GM23338 (cell line): Measurements from ENCODE around the gene KLK10.

Experiments used
- CTCF ChIP-seq, 2 experiments: fragments of 200-600 bp in 1 of 2; sonication (generic) in 1 of 2; conservative IDR thresholded peaks; 2 replicates each; pipeline versions ENCODE4 v1.5.1 to v1.6.1; 2016 to 2017; ENCODE audit warnings: antibody characterized with exemption in 2 of 2, low read depth in 2 of 2, mild to moderate bottlenecking in 2 of 2, moderate library complexity in 1 of 2
- EZH2 ChIP-seq: fragments of 200-600 bp; sonication (generic); IDR thresholded peaks from one replicate; pipeline ENCODE4 v1.8.0; 2017; ENCODE audit warnings: antibody characterized with exemption, mild to moderate bottlenecking, low read depth; ENCODE audit not compliant: unreplicated experiment
- EZH2phosphoT487 ChIP-seq: fragments of 200-600 bp; sonication (generic); IDR thresholded peaks from one replicate; pipeline ENCODE4 v1.8.1; 2018; ENCODE audit warnings: antibody characterized with exemption; ENCODE audit not compliant: unreplicated experiment
- NANOG ChIP-seq: IDR thresholded peaks from 2 replicates; pipeline ENCODE4 v1.6.1; 2016; ENCODE audit warnings: antibody characterized with exemption, borderline replicate concordance
- POLR2AphosphoS5 ChIP-seq: IDR thresholded peaks from 2 replicates; pipeline ENCODE4 v1.6.1; 2016; ENCODE audit warnings: antibody characterized with exemption, low read depth
- STAT1 ChIP-seq: IDR thresholded peaks from one replicate; pipeline ENCODE4 v1.6.1; 2016; ENCODE audit warnings: antibody characterized with exemption; ENCODE audit not compliant: unreplicated experiment
- TF ChIP-seq, protein P1 (sequence below): IDR thresholded peaks from one replicate; pipeline ENCODE4 v1.6.1; 2018; ENCODE audit warnings: antibody characterized with exemption; ENCODE audit not compliant: unreplicated experiment

- TF ChIP-seq POLR2AphosphoS5 (no peak), CTCF (conservative IDR thresholded peaks at IDR 0.05; ENCODE audit: low read depth in 2 of 2) (no peak), EZH2 (no peak), STAT1 (no peak), NANOG (no peak), EZH2phosphoT487 (no peak)
- TF ChIP-seq, protein P1, sequence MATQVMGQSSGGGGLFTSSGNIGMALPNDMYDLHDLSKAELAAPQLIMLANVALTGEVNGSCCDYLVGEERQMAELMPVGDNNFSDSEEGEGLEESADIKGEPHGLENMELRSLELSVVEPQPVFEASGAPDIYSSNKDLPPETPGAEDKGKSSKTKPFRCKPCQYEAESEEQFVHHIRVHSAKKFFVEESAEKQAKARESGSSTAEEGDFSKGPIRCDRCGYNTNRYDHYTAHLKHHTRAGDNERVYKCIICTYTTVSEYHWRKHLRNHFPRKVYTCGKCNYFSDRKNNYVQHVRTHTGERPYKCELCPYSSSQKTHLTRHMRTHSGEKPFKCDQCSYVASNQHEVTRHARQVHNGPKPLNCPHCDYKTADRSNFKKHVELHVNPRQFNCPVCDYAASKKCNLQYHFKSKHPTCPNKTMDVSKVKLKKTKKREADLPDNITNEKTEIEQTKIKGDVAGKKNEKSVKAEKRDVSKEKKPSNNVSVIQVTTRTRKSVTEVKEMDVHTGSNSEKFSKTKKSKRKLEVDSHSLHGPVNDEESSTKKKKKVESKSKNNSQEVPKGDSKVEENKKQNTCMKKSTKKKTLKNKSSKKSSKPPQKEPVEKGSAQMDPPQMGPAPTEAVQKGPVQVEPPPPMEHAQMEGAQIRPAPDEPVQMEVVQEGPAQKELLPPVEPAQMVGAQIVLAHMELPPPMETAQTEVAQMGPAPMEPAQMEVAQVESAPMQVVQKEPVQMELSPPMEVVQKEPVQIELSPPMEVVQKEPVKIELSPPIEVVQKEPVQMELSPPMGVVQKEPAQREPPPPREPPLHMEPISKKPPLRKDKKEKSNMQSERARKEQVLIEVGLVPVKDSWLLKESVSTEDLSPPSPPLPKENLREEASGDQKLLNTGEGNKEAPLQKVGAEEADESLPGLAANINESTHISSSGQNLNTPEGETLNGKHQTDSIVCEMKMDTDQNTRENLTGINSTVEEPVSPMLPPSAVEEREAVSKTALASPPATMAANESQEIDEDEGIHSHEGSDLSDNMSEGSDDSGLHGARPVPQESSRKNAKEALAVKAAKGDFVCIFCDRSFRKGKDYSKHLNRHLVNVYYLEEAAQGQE = no peak
Measured at GRCh38 chr19:51040151-51040550, 20.6 kb upstream of the KLK10 start.
